GM19239 (cell line): ENCODE results near the gene CDK4.

Experiments used
- DNase-seq: peaks from one replicate; pipeline ENCODE4 v3.0.0; 2011; ENCODE audit warnings: low spot score; ENCODE audit not compliant: insufficient read length
- FAIRE-seq: peaks from 2 replicates; lab custom pipeline; 2011; peaks lifted over from hg19 to GRCh38; lab: Jason Lieb, UNC

CDK4 gene

DNA sequence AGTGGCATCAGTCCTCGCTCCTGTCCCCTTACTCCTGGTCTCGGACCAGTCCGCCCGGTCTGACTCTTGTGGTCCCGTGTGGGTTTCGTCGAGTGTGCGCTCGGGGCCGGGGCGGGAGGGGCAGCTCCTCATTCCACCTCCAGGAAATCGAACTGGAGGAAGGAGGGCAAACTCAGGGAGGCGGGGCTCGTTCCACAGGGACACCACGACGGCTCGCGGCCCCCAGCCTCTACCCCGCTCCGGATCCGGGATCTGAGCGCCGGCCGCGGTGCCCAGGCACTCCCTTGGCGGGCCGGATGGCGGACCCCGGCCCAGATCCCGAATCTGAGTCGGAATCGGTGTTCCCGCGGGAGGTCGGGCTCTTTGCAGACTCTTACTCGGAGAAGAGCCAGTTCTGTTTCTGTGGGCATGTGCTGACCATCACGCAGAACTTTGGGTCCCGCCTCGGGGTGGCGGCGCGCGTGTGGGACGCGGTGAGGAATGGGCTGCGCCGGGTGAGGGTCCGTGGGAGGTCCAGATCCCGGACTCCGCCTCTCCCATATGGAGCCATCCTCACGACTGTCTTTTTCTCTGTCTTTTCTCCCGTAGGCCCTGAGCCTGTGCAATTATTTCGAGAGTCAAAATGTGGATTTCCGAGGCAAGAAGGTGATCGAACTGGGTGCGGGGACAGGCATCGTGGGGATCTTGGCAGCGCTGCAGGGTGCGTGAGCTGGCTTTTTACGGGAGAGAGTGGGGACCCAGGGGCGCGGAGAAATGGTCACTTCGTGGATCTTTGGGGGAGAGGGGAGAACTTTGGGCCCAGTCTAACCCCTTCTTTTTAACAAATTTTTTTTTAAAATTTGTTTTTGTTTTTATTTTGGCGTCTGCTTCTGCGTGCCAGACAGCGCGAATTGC is 20.6 kb upstream of the CDK4 start, which contains the start of gene EEF1AKMT3:
Gene EEF1AKMT3, plus strand, starts transcription at position 186 of the 894 bp plus-strand sequence. Its CDS starts 111 bp downstream, at position 297.
- DNase-seq (no peak), FAIRE-seq (peak; percentile 65)

DNA sequence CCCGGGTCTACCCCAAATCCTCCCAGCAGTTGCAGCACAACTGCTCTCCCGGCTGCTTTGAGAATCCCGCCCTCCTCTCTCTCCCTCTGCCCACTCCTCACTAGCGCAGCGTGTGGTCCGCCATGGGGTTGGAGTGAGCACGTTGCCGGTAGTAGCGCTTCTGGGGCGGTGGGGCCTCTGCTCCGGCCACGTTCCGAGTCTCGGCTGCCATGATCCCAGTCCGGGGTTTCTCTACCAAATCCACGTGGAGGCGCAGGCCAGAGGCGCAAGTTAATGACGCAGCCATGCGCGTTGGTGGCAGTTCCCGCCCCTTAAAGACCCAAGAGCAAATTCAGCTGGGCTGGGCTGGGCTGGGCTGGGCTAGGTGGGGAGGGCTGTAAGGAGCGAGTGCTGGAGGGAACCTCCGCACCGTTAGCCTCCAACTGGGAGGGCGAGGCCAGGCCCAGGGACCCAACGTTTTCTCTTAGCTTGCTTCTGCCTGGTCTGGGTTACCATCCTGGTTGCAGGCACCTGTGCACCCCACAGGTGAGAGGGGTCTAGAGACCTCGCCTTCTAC is 19.8 kb upstream of the CDK4 start, which contains the start of gene METTL1:
Gene METTL1, minus strand, starts transcription at position 233 of the 556 bp plus-strand sequence. Its CDS starts 22 bp downstream, at position 211.
- DNase-seq (peak; percentile 92), FAIRE-seq (peak; percentile 94)

DNA sequence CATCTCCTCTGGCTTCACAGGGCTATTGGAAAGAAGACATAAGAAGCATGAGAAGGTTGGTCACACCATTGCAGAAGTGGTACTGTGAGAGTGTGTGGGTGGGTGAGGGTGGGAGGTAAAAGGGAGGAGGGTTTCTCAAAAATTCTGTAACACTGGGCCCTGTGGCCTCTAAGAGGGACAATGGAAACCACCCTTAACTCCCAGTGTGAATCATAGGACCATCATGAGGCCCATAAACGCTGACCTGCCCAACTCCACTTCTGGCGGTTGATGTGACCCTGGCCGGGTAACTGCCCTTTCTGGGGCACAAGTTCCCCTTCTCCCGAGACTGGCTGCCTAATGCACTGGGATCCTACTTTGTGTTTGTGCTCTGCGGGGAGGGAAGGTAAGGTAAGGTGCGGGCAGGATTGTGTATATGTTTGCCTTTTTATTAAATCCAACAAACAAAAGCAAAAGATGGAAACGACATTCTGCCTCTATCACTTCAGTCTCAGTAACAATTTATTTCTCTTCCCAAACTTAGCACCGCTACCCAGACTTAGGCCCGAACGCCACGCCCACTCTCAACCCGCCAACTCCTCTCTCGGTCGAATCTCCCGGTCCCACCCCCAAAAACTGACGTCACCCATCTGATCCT is 19.2 kb upstream of the CDK4 start:
- FAIRE-seq (no peak), DNase-seq (peak; percentile 78)

GRCh38 chr12:57770734-57771133 is 18.6 kb upstream of the CDK4 start:
- FAIRE-seq (no peak), DNase-seq (no peak)

GRCh38 chr12:57769594-57769993 is 17.5 kb upstream of the CDK4 start:
- DNase-seq = no peak

DNA sequence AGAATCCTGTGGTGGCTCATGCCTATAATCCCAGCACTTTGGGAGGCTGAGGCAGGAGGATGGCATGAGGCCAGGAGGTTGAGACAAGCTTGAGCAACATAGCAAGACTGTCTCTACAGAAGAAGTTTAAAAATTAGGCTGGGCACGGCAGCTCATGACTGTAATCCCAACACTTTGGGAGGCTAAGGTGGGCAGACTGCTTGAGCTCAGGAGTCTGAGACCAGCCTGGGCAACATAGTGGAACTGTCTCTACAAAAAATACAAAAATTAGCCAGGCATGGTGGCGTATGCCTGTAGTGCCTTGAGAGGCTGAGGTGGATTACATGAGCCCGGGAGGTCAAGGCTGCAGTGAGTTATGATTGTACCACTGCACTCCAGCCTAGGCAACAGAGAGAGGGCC is 15.8 kb upstream of the CDK4 start:
- FAIRE-seq (no peak), DNase-seq (no peak)

More at GRCh38 chr12:57769594-57769993, 17.5 kb upstream of the CDK4 start:
- no peak for FAIRE-seq

GRCh38 chr12:57767305-57767698 is 15.2 kb upstream of the CDK4 start:
- DNase-seq = no peak
- no peak for FAIRE-seq

GRCh38 chr12:57766464-57767304 is 14.6 kb upstream of the CDK4 start, which contains the start of gene CYP27B1:
TSS of gene CYP27B1 (minus strand) at chr12:57767078. CDS start at chr12:57767041, 37 bp downstream.
- FAIRE-seq (no peak), DNase-seq (no peak)

- no peak for FAIRE-seq
- DNase-seq = no peak
Measured at GRCh38 chr12:57765698-57766463, 13.8 kb upstream of the CDK4 start.

- no peak for DNase-seq
- FAIRE-seq = peak; percentile 47
Measured at GRCh38 chr12:57765003-57765697, 13.0 kb upstream of the CDK4 start.

GRCh38 chr12:57764662-57765002 is 12.5 kb upstream of the CDK4 start:
- no peak for FAIRE-seq
- no peak for DNase-seq

- FAIRE-seq (no peak), DNase-seq (no peak)
Measured at GRCh38 chr12:57763881-57764661, 12.0 kb upstream of the CDK4 start.

DNA sequence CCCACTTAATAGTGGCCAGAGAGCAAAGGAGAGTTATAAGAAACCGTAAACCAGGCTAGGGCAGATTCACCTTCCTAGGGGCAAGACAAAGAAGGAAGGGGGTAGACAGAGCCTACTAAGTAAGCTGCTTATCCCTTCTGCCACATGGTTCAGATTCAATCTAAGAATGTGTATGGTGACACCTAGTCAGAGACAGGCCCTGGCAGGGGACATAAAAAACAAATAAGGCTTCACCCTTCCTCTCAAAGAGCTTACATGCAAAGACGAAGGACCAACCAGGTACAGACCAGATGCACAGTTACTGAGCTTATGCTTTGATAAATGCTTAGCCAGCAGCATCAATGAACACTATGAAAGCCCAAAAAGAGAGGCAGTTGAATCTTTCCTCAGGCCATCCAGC is 10.4 kb upstream of the CDK4 start:
- no peak for DNase-seq
- FAIRE-seq = no peak

- DNase-seq = no peak
- FAIRE-seq = no peak
Measured at GRCh38 chr12:57761391-57761998, 9.4 kb upstream of the CDK4 start.

DNA sequence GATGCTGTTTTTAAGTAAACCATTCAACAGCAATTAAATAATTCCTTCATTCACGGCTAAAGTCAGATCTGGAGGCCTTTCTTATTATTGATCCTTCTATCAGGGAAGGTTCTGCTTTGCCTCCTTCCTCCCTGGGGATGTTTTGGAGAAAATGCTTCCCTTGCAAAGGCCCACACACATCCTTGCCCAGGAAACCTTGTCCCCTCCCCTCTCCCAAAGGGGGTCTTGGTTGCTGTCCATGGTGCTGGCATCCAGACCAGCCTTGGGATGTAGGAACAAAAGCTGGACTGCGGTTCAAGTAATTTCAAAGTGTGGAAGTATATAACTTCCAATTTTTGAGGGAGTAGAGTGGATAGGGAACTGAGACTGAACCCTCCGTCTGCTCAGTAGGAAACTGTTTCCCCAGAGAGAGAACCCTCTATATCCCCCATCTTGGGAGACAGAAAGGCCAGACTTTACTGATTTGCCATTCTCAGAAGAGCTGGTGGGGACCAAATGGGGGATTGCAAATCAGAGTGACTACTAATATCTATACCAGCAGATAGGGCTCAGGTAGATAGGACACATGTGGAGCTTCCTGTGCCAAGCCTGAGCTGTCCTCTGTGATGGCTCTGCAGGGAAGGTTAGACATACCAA is 8.4 kb upstream of the CDK4 start:
- FAIRE-seq = no peak

DNA sequence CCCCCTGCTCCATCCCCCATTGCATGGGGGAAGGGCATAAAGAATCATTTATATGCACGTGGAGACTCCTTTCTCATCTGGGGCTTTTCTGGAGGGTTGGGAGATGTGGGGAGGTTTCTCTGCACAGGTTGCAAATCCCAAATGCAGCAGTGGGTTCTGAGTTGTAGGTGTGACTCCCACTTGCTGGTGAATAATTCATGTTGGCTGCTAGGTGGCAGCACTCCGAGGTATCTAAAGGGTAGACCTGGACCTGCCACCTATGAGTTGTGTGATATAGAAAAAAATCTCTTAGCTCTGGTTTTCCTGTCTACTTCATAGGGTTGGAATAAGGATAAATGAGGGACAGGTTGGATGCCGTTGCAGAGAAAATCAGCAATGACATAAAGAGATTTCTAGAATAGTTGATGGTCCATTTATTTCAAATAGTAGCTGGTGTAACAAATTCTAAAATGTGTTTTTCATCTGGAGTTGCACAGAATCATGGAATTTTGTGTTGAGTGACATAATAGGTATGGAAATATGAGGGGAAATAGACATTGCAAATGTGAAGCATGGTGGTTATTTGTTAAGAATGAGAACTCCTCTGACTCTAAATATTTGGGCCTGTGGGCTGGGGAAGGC is 7.4 kb upstream of the CDK4 start:
- FAIRE-seq (peak; percentile 82), DNase-seq (no peak)

More for the DNA sequence above, 8.4 kb upstream of the CDK4 start:
- DNase-seq = no peak
